ENCODE results near the gene GNG12. TPM values are rescaled to one million over a fixed set of nuclear protein-coding genes. Genes with fewer than 3 reads are reported as not detected.
A peak's percentile ranks its signal among the peaks of the same experiment; 100 is the strongest.

Gene GNG12
- 352 and 360 TPM in 2 replicates for total RNA-seq (2014; rRNA removed; shearing (Covaris generic))
- 157 and 189 TPM in 2 replicates for polyA plus RNA-seq (2015; cell fraction: cytosol; rRNA removed)
- polyA plus RNA-seq (2015; cell fraction: nucleus; rRNA removed), result 90.5 and 95.5 TPM in 2 replicates

GRCh38 chr1:67832737-67833601 lies at the start of gene GNG12:
GNG12 (minus strand) TSS chr1:67833467; CDS start chr1:67707686, 125,781 bp downstream.
- in situ Hi-C loops (cut with HindIII; ENCODE audit: low pct_unique_long_range_greater_than_20kb, low sequenced_read_pairs), result no loop called here
- peak; percentile 85 for DNase-seq (ENCODE audit: low read depth, low spot score)

- in situ Hi-C loops (cut with HindIII; ENCODE audit: low pct_unique_long_range_greater_than_20kb, low sequenced_read_pairs), result no loop called here
- DNase-seq (ENCODE audit: low read depth, low spot score), result no peak
These were observed 49.1 kb upstream of the GNG12 start for GRCh38 chr1:67882196-67882958.

- DNase-seq (ENCODE audit: low read depth, low spot score), result no peak
- in situ Hi-C loops (cut with HindIII; ENCODE audit: low pct_unique_long_range_greater_than_20kb, low sequenced_read_pairs), result no loop called here
These were observed 46.9 kb upstream of the GNG12 start for GRCh38 chr1:67880056-67880601.

DNA sequence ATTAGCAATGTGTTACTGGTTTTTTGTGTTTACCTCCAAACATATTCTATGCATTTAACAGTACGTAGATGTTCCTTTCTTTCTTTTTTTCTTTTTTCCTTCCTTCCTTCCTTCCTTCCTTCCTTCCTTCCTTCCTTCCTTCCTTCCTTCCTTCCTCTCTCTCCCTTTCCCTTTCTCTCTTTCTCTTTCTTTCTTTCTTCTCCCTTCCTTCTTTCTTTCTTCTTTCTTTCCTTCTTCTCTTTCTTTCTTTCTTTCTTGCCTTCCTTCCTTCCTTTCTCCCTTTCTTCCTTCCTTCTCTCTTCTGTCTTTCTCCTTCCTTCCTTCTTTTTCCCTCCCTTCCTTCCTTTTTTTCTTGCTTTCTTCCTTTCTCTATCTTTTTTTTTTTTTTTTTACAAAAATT lies 46.2 kb upstream of the GNG12 start:
- no peak for DNase-seq (ENCODE audit: low read depth, low spot score)
- in situ Hi-C loops (cut with HindIII; ENCODE audit: low pct_unique_long_range_greater_than_20kb, low sequenced_read_pairs), result no loop called here

GRCh38 chr1:67874501-67875111 lies 41.3 kb upstream of the GNG12 start:
- no peak for DNase-seq (ENCODE audit: low read depth, low spot score)
- in situ Hi-C loops (cut with HindIII; ENCODE audit: low pct_unique_long_range_greater_than_20kb, low sequenced_read_pairs), result no loop called here

- in situ Hi-C loops (cut with HindIII; ENCODE audit: low pct_unique_long_range_greater_than_20kb, low sequenced_read_pairs), result no loop called here
- no peak for DNase-seq (ENCODE audit: low read depth, low spot score)
These were observed 36.0 kb upstream of the GNG12 start for GRCh38 chr1:67869233-67869632.

GRCh38 chr1:67863637-67864036 lies 30.4 kb upstream of the GNG12 start:
- in situ Hi-C loops (cut with HindIII; ENCODE audit: low pct_unique_long_range_greater_than_20kb, low sequenced_read_pairs), result no loop called here
- DNase-seq (ENCODE audit: low read depth, low spot score), result no peak

GRCh38 chr1:67862685-67863084 lies 29.4 kb upstream of the GNG12 start:
- in situ Hi-C loops (cut with HindIII; ENCODE audit: low pct_unique_long_range_greater_than_20kb, low sequenced_read_pairs), result no loop called here
- DNase-seq (ENCODE audit: low read depth, low spot score), result no peak

DNA sequence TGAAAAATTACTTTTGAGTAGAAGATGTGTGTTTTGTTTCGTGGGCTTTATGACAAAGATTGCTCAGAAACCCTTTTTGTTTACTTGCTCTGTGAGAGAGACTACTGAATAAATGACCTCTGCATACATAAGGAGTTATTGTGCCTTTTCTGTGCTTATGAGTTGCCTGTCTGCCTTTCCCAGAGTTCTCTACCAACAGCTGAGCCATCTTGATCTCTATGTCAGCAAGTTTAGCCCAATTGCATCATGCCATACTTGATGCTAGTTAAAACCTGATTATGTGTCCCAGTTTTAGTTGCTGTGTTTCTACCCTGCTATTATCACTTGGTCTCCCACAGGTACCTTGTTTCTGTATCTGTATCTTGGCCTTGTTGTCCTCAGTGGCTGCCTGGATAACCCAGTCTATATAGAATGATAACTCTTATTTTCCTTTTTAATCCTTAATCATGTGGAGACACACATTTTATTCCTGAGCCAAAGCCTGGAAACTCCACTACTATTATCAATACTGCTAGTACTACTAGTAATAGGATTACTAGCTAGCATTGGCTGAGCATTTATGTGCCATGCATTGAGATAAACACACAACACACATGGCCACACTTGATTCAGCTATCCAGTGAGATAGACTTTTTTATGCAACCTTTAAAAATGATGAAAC lies 28.7 kb upstream of the GNG12 start:
- peak; percentile 21 for DNase-seq (ENCODE audit: low read depth, low spot score)
- in situ Hi-C loops (cut with HindIII; ENCODE audit: low pct_unique_long_range_greater_than_20kb, low sequenced_read_pairs), result no loop called here

GRCh38 chr1:67860776-67861175 lies 27.5 kb upstream of the GNG12 start:
- DNase-seq (ENCODE audit: low read depth, low spot score), result no peak
- in situ Hi-C loops (cut with HindIII; ENCODE audit: low pct_unique_long_range_greater_than_20kb, low sequenced_read_pairs), result no loop called here

- no peak for DNase-seq (ENCODE audit: low read depth, low spot score)
- in situ Hi-C loops (cut with HindIII; ENCODE audit: low pct_unique_long_range_greater_than_20kb, low sequenced_read_pairs), result no loop called here
These were observed 23.7 kb upstream of the GNG12 start for GRCh38 chr1:67856921-67857320.

GRCh38 chr1:67855961-67856360 lies 22.7 kb upstream of the GNG12 start:
- DNase-seq (ENCODE audit: low read depth, low spot score), result no peak
- in situ Hi-C loops (cut with HindIII; ENCODE audit: low pct_unique_long_range_greater_than_20kb, low sequenced_read_pairs), result no loop called here

- in situ Hi-C loops (cut with HindIII; ENCODE audit: low pct_unique_long_range_greater_than_20kb, low sequenced_read_pairs), result no loop called here
- no peak for DNase-seq (ENCODE audit: low read depth, low spot score)
These were observed 22.2 kb upstream of the GNG12 start for GRCh38 chr1:67855444-67855843.

- in situ Hi-C loops (cut with HindIII; ENCODE audit: low pct_unique_long_range_greater_than_20kb, low sequenced_read_pairs), result no loop called here
- peak; percentile 83 for DNase-seq (ENCODE audit: low read depth, low spot score)
These were observed 20.4 kb upstream of the GNG12 start for GRCh38 chr1:67853704-67854103.

DNA sequence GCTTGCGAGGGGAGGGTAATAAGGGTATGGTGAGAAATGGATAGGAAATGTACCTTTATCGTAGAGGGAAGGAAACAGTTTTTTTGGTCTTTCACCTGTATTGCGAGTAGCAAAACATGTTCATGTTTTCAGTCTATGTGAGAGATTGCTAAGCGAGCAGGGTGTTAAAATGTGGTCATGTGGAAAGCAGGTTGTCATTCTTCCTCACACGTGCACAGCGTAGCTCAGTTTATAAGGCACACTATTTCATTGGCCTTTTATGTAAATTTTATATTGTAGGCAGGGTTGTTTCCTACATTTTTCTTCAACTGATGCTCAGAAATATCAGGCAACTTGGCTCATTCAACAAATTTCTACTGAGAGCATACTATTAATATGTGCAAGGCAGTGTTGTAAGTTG lies 18.5 kb upstream of the GNG12 start:
- DNase-seq (ENCODE audit: low read depth, low spot score), result no peak
- in situ Hi-C loops (cut with HindIII; ENCODE audit: low pct_unique_long_range_greater_than_20kb, low sequenced_read_pairs), result no loop called here

- DNase-seq (ENCODE audit: low read depth, low spot score), result peak; percentile 84
- in situ Hi-C loops (cut with HindIII; ENCODE audit: low pct_unique_long_range_greater_than_20kb, low sequenced_read_pairs), result no loop called here
These were observed 17.4 kb upstream of the GNG12 start for GRCh38 chr1:67850611-67851075.

GRCh38 chr1:67850151-67850551 lies 16.9 kb upstream of the GNG12 start:
- DNase-seq (ENCODE audit: low read depth, low spot score), result peak; percentile 61
- in situ Hi-C loops (cut with HindIII; ENCODE audit: low pct_unique_long_range_greater_than_20kb, low sequenced_read_pairs), result no loop called here

Data from SK-MEL-5 (cell line).